Measurements from ENCODE around the gene GUCY1A2.

Gene GUCY1A2

GRCh38 chr11:106727256-106727655, 291.0 kb downstream of the GUCY1A2 start:
- DNase-seq = no peak

GRCh38 chr11:106724293-106724892, 293.9 kb downstream of the GUCY1A2 start:
- no peak for DNase-seq

GRCh38 chr11:106723071-106723470, 295.2 kb downstream of the GUCY1A2 start:
- no peak for DNase-seq

GRCh38 chr11:106717222-106717621, 301.1 kb downstream of the GUCY1A2 start:
- no peak for DNase-seq

GRCh38 chr11:106714199-106714598, 304.1 kb downstream of the GUCY1A2 start:
- DNase-seq = no peak

- no peak for DNase-seq
These were observed 309.9 kb downstream of the GUCY1A2 start for GRCh38 chr11:106708348-106708747.

GRCh38 chr11:106706355-106706754, 311.9 kb downstream of the GUCY1A2 start:
- no peak for DNase-seq

- DNase-seq = no peak
These were observed 315.5 kb downstream of the GUCY1A2 start for GRCh38 chr11:106702805-106703204.

- no peak for DNase-seq
These were observed 321.2 kb downstream of the GUCY1A2 start for GRCh38 chr11:106697058-106697457.

GRCh38 chr11:106695506-106695905, 322.8 kb downstream of the GUCY1A2 start:
- DNase-seq = no peak

GRCh38 chr11:106694501-106694900, 323.8 kb downstream of the GUCY1A2 start:
- DNase-seq = no peak

GRCh38 chr11:106691807-106692365, 326.4 kb downstream of the GUCY1A2 start:
- DNase-seq = no peak

GRCh38 chr11:106690923-106691322, 327.4 kb downstream of the GUCY1A2 start:
- DNase-seq = no peak

GRCh38 chr11:106684944-106685343, 333.3 kb downstream of the GUCY1A2 start:
- DNase-seq = no peak

- no peak for DNase-seq
These were observed 334.8 kb downstream of the GUCY1A2 start for GRCh38 chr11:106683435-106683834.

- DNase-seq = no peak
These were observed 336.8 kb downstream of the GUCY1A2 start for GRCh38 chr11:106681435-106681834.

GRCh38 chr11:106679581-106679980, 338.7 kb downstream of the GUCY1A2 start:
- no peak for DNase-seq

GRCh38 chr11:106679181-106679580, 339.1 kb downstream of the GUCY1A2 start:
- no peak for DNase-seq

GRCh38 chr11:106670069-106670468, 348.2 kb downstream of the GUCY1A2 start:
- DNase-seq = no peak

- peak; percentile 15 for DNase-seq
These were observed 350.1 kb downstream of the GUCY1A2 start for GRCh38 chr11:106668147-106668546.

- DNase-seq = no peak
These were observed 361.6 kb downstream of the GUCY1A2 start for GRCh38 chr11:106656646-106657045.

- no peak for DNase-seq
These were observed 373.5 kb downstream of the GUCY1A2 start for GRCh38 chr11:106644824-106645223.

- no peak for DNase-seq
These were observed 375.9 kb downstream of the GUCY1A2 start for GRCh38 chr11:106642331-106642730.

GRCh38 chr11:106632283-106632682, 386.0 kb downstream of the GUCY1A2 start:
- DNase-seq = no peak

- DNase-seq = no peak
These were observed 390.6 kb downstream of the GUCY1A2 start for GRCh38 chr11:106627694-106628093.
